HG03378 (cell line): Measurements from ENCODE around the gene ABHD12.
"Not testable (repeated sequence)": the region's sequence is repeated elsewhere in the genome, so short reads cannot be mapped to it uniquely, and the experiment has no call there.

Source experiments
- ATAC-seq: cut with Tn5 transposase; IDR thresholded peaks from one replicate; pipeline ENCODE4 v1.9.1; 2021; ENCODE audit warnings: mild to moderate bottlenecking, moderate library complexity; ENCODE audit not compliant: unreplicated experiment

Gene ABHD12

DNA sequence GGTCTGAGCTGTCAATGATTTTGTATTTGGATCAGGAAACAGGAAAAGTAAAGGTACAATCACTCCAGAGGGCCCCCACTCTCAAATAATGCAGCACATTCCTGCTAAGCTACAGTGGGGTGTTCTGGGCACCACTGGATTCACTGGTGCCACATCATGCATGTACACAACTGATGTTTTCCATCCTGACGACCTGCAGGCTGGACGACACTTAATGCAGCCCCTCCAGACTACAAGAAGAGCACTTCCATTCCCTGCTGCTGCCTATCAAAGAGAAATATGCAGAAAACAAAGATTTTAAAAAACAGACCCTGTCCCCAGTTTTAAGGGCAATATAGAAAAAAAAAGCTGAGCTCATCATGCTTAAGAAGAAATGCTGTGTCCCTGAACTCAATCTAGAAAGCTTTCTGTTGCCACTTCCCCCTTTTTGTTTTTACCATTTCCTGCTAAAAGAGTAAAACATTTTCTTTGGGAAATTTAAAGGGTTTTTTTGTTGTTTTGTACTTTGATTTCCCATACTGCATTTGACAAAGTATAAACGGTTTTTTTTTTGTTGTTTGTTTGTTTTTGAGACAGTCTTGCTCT is 35.5 kb downstream of the ABHD12 start:
- no peak for ATAC-seq

DNA sequence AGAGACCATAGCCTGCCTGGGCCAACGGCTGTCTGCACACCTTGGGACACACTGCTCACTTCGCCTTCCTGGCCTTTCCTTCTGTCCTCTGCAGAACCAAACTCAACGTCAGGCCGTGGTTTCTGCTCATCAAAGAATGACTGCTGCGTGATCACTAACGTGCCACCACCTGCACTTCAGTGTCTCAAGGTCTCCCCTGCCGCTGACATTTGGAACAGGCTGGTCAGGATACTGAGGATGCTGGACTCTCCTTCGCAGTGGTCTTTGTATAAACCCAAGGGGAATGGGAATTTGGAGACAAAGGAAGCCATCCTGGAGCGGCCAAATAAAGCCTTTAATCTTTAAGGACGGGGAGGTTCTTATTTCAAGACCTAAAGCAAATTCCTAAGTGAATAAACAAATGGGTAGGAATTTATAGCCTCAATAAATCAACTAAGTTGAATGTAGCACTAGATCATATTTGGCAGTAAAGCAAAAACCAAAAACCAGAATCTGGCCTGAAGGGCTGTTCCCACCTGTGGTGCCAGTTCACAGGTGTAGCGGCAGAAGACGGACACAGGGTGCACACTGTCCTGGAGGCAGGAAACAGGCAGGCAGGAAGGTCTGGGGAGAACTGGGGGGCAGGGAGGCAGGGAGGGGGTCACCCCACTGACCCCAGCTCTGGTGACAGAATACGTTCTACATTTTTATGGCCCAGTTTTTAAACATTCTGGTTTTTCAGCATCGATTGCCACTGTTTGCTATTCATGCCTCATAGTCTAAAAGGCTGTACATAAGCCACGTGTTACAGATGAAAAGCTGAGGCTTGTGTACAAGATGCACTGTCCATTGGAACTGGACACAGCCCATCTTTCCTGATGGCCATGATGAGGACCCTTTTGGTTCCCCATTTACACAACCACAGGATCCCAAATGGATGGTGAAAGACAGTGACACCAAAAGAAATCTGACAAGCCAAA is 36.6 kb downstream of the ABHD12 start:
- no peak for ATAC-seq

DNA sequence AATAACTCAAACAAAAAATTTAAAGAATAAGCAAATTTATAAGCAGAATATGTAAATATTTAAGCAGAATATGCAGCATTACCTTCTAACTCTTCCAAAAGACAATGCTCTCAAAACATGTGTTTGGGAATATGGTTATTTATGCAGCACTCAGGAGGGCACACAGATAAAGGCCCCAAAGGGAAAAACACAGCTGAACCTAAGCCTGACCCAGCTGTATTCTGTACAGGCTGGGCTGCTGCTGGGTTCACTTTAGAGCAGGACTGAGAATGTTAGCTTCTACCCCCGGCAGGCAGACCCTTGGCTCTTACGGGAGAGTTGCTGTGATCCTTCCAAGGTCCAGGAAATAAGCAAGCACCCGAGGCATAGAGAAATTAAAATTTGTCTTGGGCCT is 37.3 kb downstream of the ABHD12 start:
- no peak for ATAC-seq

DNA sequence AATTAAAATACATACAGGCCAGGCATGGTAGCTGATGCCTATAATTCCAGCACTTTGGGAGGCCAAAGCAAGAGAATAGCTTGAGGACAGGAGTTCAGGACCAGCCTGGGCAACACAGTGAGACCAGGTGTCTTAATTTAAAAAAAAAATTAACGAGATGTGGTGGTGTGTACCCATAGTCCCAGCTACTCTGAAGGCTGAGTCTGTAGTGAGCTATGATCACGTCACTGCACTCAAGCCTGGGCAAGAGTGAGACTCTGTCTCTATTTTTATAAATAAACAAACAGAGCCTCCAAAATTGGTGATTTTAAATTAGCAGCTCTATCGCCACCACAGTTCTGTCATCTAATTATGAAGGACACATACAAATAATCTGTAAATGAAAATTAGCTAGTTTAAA is 37.9 kb downstream of the ABHD12 start:
- ATAC-seq: no peak

DNA sequence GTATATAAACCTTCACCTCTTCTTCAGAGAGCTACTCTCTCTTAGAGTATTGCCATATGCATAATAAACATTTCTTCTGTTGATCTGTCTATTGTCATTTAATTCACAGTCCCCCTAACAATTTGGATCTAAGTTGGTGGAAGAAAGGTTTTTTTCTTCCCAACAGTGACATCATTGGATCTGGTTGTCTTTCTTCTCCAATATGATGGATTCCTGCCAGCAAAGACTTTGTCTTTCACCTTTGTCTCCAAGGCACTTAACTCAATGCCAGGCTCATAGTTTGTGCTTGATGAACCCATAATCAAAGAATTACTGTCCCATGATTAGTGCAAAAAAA is 39.6 kb downstream of the ABHD12 start:
- no peak for ATAC-seq

DNA sequence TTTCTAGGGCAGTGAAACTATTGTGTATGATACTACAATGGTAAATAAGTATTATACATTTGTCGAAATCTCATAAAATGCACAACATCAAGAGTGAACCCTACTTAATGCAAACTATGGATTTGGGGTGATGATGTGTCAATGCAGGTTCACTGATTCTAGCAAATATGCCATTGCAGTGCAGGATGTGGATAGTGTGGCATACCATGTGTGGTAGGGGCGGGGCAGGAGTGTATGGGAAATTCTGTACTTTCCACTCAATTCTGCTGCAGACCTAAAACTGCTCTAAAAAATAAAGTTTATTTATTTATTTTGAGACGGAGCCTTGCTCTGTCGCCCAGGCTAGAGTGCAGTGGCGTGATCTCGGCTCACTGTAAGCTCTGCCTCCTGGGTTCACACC is 44.3 kb downstream of the ABHD12 start:
- ATAC-seq: no peak

DNA sequence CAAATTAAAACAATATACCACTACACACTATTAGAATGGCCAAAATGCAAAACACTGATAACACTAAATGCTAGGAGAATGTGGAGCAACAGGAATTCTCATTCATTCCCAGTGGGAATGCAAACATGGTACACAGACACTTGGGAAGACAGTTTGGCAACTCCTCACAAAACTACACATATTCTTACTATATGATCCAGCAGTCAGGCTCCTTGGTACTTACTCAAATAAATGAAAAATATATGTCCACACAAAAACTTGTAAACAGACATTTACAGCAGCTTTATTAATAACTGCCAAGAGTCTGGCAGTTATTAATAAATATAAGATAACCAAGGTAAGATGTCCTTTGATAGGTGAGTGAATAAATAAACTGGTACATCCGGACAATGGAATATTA is 44.9 kb downstream of the ABHD12 start:
- no peak for ATAC-seq

DNA sequence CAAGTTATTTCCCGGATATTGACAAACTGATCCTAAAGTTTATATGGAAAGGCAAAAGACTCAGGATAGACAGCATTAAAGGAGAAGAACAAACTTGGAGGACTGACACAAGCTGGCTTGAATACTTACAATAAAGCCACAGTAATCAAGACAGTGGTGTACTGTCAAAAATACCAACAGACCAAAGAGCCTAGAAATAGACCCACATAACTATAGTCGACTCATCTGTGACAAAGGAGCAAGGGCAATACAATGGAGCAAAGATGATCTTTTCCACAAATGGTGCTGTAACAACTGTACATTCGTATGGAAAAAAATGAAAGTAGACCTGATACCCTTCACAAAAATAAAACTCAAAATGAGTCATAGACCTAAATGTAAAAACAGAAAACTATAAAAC is 46.0 kb downstream of the ABHD12 start:
- no peak for ATAC-seq

DNA sequence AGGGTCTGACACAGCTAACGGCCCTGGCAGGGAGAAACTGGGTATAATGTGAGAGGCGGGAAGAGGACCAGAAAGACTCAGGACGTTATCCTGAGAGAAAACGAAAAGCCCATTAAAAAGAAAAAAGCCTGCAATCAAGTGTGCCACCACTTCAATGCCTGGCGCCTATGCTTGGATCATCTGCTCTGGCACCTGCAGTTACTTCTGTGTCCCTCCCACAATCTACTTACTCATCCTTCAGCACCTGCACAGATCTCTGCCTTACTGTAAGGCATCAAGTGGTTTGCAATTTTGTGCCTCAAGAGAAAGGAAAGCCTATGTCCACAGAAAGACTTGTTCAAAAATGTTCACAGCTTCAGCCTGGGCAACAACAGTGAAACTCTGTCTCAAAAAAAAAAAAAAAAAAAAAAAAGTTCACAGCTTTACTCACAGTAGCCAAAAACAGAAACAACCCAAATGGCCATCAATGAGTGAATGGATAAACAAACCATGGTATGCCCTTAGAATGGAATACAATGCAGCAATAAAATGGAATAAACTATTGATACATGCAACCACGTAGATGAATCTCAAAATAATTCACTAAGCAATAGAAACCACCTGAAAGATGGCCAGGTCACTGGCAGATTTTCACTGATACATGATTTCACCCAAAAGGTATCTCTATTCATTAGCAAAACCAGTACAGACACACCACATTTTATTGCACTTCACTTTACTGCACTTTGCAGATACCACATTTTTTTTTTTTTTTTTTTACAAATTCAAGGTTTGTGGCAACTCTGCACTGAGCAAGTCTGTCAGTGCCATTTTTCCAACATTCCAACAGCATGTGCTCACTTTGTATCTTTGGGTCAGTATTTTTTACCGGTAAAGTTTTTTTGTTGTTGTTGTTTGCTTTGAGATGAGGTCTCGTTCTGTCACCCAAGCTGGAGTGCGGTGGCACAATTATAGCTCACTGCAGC is 48.6 kb downstream of the ABHD12 start:
- ATAC-seq: no peak

DNA sequence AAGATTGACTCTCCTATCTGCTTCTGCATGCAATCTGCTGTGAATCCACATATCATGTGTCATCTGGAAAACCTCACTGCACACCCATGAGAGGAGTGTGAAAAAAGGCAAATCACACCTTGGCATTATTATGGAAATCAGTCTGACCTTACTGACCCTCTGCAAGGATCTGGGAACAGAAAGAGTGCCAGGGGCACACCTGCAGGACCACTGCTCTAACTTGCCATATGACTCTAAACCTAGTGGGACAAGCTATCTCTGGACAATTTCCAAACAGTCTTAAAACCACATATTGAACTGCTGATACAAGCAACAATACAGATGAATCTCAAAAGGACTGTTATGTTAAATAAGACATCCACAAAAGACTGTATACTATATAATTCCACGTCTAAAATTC is 50.3 kb downstream of the ABHD12 start:
- ATAC-seq: no peak

DNA sequence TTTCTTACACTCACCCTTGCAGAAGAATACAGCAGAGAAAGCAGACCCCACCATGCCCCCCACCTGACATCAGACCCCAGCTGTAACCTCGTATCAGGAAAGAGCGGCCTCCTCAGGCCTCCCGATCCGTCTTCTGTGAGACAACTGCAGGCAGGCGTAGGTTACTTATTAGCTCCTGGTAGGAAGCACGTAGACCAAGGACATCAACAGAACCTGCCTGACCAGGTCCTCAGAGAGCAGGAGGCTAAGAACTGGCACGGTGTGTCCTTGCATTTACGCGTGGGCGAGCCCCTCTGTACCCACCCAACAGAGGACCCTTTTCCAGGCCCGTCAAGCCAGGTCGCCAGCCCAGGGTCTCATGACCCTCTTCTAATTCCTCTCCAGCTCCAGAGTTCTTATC is 51.0 kb downstream of the ABHD12 start:
- ATAC-seq: no peak

DNA sequence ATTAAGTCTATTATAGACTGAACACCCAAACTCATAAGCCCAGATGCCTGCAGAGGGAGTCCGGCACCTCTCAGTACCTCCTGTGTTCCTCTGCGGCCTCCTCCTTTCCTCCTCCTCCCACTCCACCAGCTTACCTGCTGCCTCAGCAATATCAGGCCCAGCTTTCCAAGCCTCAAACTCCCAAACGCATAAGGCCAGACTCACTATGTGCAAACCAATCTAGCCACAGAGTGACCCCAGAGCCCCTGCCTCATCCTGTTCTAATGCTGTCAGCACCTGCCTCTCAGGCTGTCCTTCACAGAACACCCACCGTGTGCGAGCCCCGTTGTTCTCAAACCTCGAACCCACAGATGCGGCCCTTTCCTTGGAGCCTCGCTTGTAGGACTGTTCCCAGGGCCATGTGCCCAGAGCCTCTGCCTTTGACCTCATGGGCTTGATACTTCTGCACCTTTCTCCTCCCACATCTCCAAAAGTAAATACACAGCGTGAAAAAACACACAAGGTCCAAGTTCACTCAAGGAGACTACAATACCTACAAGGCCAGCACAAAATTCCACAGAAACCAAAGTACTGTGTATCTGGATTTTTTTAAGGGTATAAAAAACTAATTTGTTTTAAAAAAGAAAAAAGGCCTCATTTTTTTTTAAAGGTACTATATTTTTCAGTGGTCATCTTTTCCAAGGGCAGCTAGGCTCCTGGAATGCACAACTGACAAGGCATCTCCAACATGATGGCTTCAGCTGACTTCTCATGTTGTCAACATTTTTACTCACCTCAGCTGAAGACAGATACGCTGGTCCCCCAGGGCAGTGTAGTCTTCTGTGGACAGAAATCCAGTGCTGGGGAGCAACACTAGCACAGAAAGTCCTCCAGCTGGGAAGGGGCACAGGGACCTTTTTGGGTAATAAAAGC is 52.3 kb downstream of the ABHD12 start:
- no peak for ATAC-seq

DNA sequence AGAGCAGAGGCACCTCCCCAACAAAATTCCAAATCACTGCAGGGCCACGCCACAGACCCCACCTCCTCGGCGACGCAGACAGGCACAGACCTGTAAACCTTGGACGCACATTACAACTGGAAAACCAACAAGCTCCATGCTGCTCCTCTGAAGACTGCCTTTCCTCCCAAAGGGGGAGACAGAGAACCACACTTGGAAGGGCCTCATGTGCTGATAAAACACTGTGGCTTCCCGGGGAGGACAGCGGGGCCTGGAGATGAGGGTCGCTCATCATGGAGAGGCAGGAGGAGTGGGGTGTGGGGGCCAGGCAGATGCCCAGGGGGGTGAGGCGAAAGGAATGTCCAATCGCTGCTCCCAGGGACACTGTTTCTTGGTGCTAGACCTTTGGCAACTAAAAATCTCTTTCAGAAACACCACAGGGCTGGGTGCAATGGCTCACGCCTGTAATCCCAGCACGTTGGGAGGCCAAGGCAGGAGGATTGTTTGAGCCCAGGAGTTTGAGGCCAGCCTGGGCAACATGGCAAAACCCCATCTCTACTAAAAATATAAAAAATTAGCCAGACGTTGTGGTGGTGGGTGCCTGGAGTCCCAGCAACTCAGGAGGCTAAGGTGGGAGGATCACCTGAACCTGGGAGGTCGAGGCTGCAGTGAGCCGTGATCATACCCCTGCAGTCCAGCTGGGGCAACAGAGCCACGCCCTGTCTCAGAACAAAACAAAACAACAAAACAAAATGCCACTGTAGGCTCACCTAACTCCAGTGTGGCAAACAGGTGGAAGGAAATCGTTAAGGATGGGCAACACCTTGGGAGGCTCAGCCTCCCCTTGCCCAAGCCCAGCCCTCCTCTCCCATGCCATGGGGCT is 53.8 kb downstream of the ABHD12 start:
- ATAC-seq: no peak

DNA sequence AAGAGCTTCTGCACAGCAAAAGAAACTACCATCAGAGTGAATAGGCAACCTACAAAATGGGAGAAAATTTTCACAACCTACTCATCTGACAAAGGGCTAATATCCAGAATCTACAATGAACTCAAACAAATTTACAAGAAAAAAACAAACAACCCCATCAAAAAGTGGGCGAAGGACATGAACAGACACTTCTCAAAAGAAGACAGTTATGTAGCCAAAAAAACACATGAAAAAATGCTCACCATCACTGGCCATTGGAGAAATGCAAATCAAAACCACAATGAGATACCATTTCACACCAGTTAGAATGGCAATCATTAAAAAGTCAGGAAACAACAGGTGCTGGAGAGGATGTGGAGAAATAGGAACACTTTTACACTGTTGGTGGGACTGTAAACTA is 55.7 kb downstream of the ABHD12 start:
- not testable (repeated sequence) for ATAC-seq

DNA sequence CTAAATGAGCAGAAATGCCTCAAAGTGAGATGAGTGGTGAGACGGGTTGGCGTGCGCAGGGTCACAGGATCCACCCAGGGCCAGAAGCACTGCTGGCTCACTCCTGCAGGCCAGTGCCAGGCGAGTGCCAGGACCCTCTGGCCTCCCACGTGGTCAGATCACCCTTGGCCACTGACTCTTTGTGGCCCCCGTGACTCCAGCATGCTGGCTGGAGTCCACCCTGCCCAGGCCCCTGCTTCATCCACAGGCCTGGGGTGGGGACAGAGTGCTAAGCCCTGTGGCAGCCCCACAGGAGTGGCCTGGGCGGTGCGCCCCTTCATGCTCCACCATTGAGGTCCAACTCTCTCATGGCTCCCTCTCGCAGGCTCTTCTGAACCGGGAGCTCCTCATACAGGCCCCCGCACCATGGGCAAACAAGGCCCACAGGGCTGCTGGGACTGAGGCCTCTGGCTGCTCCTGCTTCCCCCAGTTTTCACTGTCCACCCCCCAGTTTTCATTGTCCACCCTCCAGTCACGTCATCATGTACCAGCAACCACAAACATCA is 61.6 kb downstream of the ABHD12 start:
- ATAC-seq: no peak

DNA sequence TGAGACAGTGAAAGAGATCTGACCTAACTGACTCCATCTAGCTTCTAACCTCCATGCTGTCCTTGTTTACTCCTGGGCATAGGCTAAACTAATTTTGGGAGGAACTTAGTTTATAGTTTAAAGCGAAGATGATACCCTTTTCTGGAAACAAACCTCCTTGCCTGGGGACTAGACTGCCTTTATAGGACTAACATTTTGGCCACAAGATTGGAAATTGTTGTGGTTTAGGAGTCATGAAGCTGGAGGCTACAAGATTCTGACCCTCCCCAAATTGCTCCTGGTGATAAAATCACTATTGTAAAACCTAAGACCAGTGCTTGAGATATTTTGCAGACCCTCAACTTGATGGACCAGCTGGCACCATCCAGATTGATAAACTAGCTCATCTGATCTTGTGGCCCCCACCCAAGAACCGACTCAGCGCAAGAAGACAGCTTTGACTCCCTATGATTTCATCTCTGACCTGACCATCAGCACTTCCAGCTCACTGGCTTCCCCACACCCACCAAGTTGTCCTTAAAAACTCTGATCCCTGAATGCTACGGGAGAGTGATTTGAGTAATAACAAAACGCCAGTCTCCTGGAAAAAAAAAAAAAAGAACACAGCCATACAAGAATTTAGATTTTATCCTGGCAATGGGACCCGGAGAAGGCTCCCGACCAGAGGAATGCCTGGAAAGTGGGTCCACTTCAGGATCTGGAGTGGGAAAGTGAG is 63.0 kb downstream of the ABHD12 start:
- ATAC-seq: no peak

DNA sequence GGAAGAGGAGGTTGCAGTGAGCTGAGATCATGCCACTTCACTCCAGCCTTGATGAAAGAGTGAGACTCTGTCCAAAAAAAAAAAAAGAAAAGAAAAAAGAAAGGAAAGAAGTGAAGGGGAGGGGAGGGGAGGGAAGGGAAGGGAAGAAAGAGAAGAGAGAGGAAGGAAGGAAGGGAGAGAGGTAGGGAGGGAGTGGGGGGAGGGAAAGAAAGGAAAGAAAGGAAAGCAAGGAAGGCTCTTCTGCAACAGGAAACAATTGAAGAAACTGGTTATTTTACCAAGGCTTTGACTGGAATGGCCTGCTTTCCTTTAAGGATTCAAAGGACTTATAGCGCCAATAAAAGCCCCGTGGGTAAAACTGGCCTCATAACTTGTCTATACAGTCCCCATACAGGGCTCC is 64.6 kb downstream of the ABHD12 start:
- ATAC-seq: no peak

DNA sequence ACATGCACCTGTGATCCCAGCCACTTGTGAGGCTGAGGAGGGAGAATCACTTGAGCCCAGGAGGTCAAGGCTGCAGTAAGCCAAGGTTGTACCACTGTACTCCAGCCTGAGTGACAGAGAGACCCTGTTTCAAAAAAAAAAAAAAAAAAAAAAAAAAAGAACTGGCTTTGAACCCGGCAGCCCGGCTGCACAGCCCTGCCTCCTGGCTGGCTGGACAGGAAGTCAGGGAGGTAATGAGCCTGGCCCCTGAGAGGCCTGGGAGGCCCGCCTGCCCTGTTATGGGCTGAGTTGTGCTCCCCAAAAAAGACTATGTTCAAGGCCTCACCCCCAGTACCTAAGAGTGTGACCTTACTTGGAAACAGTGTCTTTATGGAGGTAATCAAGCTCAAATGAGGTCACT is 65.6 kb downstream of the ABHD12 start:
- no peak for ATAC-seq

DNA sequence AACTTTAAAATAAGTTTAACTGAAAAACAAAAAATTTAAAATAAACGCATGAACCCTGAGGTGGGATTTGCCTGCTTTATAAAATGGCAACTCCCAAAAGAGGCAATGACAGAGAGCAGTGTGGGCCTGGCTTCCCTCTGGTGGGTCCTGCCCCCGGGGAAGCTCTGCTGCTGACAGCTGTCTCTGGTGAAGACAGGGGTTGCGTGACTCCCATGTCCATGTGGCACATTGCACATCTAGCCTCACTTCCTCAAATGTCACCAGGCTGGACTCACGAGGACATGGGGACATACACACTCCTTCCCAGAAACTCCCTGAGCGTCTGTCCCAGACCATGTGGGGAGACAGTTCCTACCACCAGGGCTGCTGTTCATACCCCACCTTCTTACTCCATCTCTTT is 66.2 kb downstream of the ABHD12 start:
- no peak for ATAC-seq
